Measurements from ENCODE around the gene MVB12B. TPM values are rescaled to one million over a fixed set of nuclear protein-coding genes. Genes with fewer than 3 reads are reported as not detected.

The MVB12B gene
- total RNA-seq, 1 experiment from 2014 or later = 9.4 TPM

DNA sequence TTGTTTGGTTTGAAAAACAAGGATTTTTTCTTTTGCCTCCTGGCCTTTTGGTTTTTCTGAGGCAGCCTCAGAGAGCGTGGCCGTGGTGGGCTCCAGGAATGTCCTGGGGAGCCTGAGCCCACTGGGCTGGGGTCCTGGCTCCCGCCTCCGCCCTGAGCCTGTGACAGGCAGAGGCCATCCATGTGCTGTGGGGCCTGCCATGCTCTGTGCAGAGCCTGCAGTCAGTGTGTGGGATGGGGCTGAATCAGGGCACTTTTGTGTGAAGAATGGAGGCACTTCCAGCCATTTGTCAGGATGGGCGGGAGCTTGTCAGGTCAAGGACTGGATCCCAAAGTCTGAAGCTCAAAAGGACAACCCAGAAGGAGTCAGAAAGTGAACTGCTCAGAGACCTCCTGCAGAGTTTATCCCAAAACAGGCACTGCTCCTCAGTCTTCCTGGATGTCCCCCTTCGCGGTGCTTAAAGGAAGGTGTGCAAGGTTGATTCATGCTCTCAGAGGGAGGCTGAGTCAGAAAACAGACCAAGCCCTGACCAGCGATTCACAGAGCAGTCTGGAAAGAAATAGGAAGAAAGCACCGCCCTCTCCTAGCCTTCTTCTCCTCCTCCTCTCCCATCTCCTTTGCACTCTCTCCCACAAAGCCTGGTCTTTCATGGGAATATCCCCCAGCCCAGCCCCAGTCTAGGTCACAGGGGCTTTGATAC, 53.2 kb downstream of the MVB12B start:
- DNase-seq (ENCODE audit: low read depth, low spot score) (no peak), ATAC-seq (no peak; the same call in 1 of the 2 replicates)
- ChIA-PET POLR2A (no interaction called here), CTCF (interaction anchor here (1.0 kb wide), 1 partner anchor 19 kb away, joined by 3 read pairs; no protein-coding TSS in a partner anchor)
- intact Hi-C loops (cut with micrococcal nuclease; ENCODE audit: unreplicated experiment) (no loop called here), in situ Hi-C loops (cut with HindIII; ENCODE audit: low pct_unique_long_range_greater_than_20kb, low sequenced_read_pairs) (no loop called here)
- TF ChIP-seq REST (IDR thresholded peaks at IDR 0.05; ENCODE audit: insufficient read depth in 1 of 2, low read depth in 2 of 2, low read length in 1 of 2) = no peak
- Histone ChIP-seq H3K4me3 (ENCODE audit: low read depth in 2 of 2, low read length in 2 of 2) (no peak overlapping the region), H3K27me3 (ENCODE audit: control insufficient read depth, insufficient read depth, low read length) (no peaks in the 10 kb centered on the region), H3K4me1 (ENCODE audit: control insufficient read depth, insufficient read depth, low read length) (peaks cover 10% of the 10 kb centered on the region), H3K27ac (ENCODE audit: low read length) (no peak overlapping the region), H3K36me3 (ENCODE audit: control insufficient read depth, insufficient read depth, low read length) (no peaks in the 10 kb centered on the region), H3K9me3 (ENCODE audit: control insufficient read depth, insufficient read depth, low read depth, low read length) (no peaks in the 10 kb centered on the region)
- BruUV-seq (replicated peaks) = no TSS peak

DNA sequence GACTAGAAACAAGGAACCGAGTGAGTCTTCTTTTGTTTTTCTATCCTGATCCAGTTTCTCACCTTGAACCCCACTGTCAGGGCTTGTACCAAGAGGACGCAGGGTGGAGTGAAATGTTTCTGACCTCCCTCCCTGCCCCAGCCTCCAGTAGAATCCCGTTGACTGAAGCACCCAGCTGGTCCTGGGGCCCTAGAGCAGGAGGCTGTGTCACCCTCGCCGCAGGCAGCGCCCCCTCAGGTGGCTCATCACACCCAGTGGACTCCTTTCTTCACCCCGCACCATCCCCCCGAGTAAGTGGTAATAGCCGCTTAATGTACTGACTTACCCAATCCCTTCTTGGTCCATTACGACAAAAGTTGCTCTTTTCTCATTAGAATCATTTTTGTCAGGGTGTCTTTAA, 53.8 kb downstream of the MVB12B start:
- ChIA-PET POLR2A (no interaction called here), CTCF (no interaction called here)
- H3K9me3 ChIP-seq (ENCODE audit: control insufficient read depth, insufficient read depth, low read depth, low read length) = no peaks in the 10 kb centered on the region
- BruUV-seq (replicated peaks) = no TSS peak
- H3K4me1 ChIP-seq (ENCODE audit: control insufficient read depth, insufficient read depth, low read length) = peaks cover 8% of the 10 kb centered on the region
- no peaks in the 10 kb centered on the region for H3K36me3 ChIP-seq (ENCODE audit: control insufficient read depth, insufficient read depth, low read length)
- ATAC-seq (no peak), DNase-seq (ENCODE audit: low read depth, low spot score) (no peak)
- intact Hi-C loops (cut with micrococcal nuclease; ENCODE audit: unreplicated experiment) (no loop called here), in situ Hi-C loops (cut with HindIII; ENCODE audit: low pct_unique_long_range_greater_than_20kb, low sequenced_read_pairs) (no loop called here)
- H3K4me3 ChIP-seq (ENCODE audit: low read depth in 2 of 2, low read length in 2 of 2) = no peak overlapping the region
- TF ChIP-seq, protein P1, sequence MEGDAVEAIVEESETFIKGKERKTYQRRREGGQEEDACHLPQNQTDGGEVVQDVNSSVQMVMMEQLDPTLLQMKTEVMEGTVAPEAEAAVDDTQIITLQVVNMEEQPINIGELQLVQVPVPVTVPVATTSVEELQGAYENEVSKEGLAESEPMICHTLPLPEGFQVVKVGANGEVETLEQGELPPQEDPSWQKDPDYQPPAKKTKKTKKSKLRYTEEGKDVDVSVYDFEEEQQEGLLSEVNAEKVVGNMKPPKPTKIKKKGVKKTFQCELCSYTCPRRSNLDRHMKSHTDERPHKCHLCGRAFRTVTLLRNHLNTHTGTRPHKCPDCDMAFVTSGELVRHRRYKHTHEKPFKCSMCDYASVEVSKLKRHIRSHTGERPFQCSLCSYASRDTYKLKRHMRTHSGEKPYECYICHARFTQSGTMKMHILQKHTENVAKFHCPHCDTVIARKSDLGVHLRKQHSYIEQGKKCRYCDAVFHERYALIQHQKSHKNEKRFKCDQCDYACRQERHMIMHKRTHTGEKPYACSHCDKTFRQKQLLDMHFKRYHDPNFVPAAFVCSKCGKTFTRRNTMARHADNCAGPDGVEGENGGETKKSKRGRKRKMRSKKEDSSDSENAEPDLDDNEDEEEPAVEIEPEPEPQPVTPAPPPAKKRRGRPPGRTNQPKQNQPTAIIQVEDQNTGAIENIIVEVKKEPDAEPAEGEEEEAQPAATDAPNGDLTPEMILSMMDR (IDR thresholded peaks at IDR 0.05) = no peak
- TF ChIP-seq TCF7L2 (IDR thresholded peaks at IDR 0.05; ENCODE audit: low read depth, low read length) (no peak), POLR2AphosphoS5 (IDR thresholded peaks at IDR 0.05; ENCODE audit: low read depth, low read length) (no peak), SIN3A (IDR thresholded peaks at IDR 0.05; ENCODE audit: borderline replicate concordance, insufficient read depth, low read depth, low read length) (no peak), REST (IDR thresholded peaks at IDR 0.05; ENCODE audit: insufficient read depth in 1 of 2, low read depth in 2 of 2, low read length in 1 of 2) (no peak)
- H3K27ac ChIP-seq (ENCODE audit: low read length) = no peak overlapping the region
- H3K27me3 ChIP-seq (ENCODE audit: control insufficient read depth, insufficient read depth, low read length) = no peaks in the 10 kb centered on the region
